ENCODE results near the gene PRCP. TPM values are rescaled to one million over a fixed set of nuclear protein-coding genes. Genes with fewer than 3 reads are reported as not detected.
A peak's percentile ranks its signal among the peaks of the same experiment; 100 is the strongest.

The PRCP gene
- total RNA-seq, 1 experiment from 2014 or later = 51.5 TPM

GRCh38 chr11:82843057-82843795, 57.0 kb downstream of the PRCP start:
- no TSS peak for BruUV-seq (replicated peaks)
- Histone ChIP-seq H3K9me2 (replicated peaks; ENCODE audit: low read length) (no peaks in the 10 kb centered on the region), H3K4me3 (ENCODE audit: low read length) (0 out of 2 replicates have a peak overlapping the region, but pooled peaks have one; percentile 7), H3K27me3 (ENCODE audit: low read length) (no peaks in the 10 kb centered on the region), H2AFZ (ENCODE audit: low read length) (peak overlapping the region; percentile 14; the same call in 1 of the 2 replicates), H3K4me2 (ENCODE audit: low read length) (peak overlapping the region; percentile 67), H3K36me3 (ENCODE audit: low read depth, low read length) (peaks cover 2% of the 10 kb centered on the region; the same call in 1 of the 2 replicates), H3K9me3 (ENCODE audit: low read length) (no peaks in the 10 kb centered on the region), H3K9ac (ENCODE audit: low read length) (no peak overlapping the region), H4K20me1 (ENCODE audit: low read length) (no peaks in the 10 kb centered on the region), H3K27ac (ENCODE audit: low read length) (0 out of 2 replicates have a peak overlapping the region, but pooled peaks have one; percentile 9), H3K79me2 (ENCODE audit: low read length) (no peaks in the 10 kb centered on the region), H3F3A (ENCODE audit: low read length, unreplicated experiment) (no peaks in the 10 kb centered on the region), H3K4me1 (ENCODE audit: insufficient read depth, low read length) (peaks cover 15% of the 10 kb centered on the region)
- intact Hi-C loops (cut with micrococcal nuclease) = loop anchor here (1.0 kb wide), 1 partner anchor 15 kb away; no protein-coding TSS in a partner anchor
- ChIA-PET POLR2A (ENCODE audit: unreplicated experiment) (no interaction called here), CTCF (interaction anchor here (1.0 kb wide), 1 partner anchor 24 kb away, joined by 4 read pairs; no protein-coding TSS in a partner anchor)
- DNase-seq (peak; percentile 82), ATAC-seq (peak; percentile 94)
- no peak for TF ChIP-seq EZH2 (IDR thresholded peaks at IDR 0.05; ENCODE audit: low read length, unreplicated experiment)
- TF ChIP-seq EZH2phosphoT487 (IDR thresholded peaks at IDR 0.05; ENCODE audit: borderline replicate concordance, low read length) = no peak
- TF ChIP-seq CTCF (conservative IDR thresholded peaks at IDR 0.05; ENCODE audit: low read depth, low read length) = no peak

GRCh38 chr11:82842019-82842418, 58.2 kb downstream of the PRCP start:
- no peaks in the 10 kb centered on the region for H3K9me3 ChIP-seq (ENCODE audit: low read length)
- DNase-seq = no peak
- ChIA-PET POLR2A (ENCODE audit: unreplicated experiment) (no interaction called here), CTCF (no interaction called here)
- H3K27ac ChIP-seq (ENCODE audit: low read length) = no peak overlapping the region
- H3K9me2 ChIP-seq (replicated peaks; ENCODE audit: low read length) = no peaks in the 10 kb centered on the region
- TF ChIP-seq EZH2phosphoT487 (IDR thresholded peaks at IDR 0.05; ENCODE audit: borderline replicate concordance, low read length) = no peak
- TF ChIP-seq CTCF (conservative IDR thresholded peaks at IDR 0.05; ENCODE audit: low read depth, low read length) = no peak
- TF ChIP-seq EZH2 (IDR thresholded peaks at IDR 0.05; ENCODE audit: low read length, unreplicated experiment) = no peak
- no peak for ATAC-seq
- H3K4me2 ChIP-seq (ENCODE audit: low read length) = no peak overlapping the region
- BruUV-seq (replicated peaks) = no TSS peak
- no peak overlapping the region for H3K9ac ChIP-seq (ENCODE audit: low read length)
- peaks cover 7% of the 10 kb centered on the region for H3K36me3 ChIP-seq (ENCODE audit: low read depth, low read length)
- no peaks in the 10 kb centered on the region for H4K20me1 ChIP-seq (ENCODE audit: low read length)
- H3K27me3 ChIP-seq (ENCODE audit: low read length) = no peaks in the 10 kb centered on the region
- H2AFZ ChIP-seq (ENCODE audit: low read length) = no peak overlapping the region
- H3F3A ChIP-seq (ENCODE audit: low read length, unreplicated experiment) = no peaks in the 10 kb centered on the region
- H3K4me3 ChIP-seq (ENCODE audit: low read length) = no peak overlapping the region
- no peaks in the 10 kb centered on the region for H3K79me2 ChIP-seq (ENCODE audit: low read length)
- peaks cover 15% of the 10 kb centered on the region for H3K4me1 ChIP-seq (ENCODE audit: insufficient read depth, low read length)
- intact Hi-C loops (cut with micrococcal nuclease) = no loop called here

- H2AFZ ChIP-seq (ENCODE audit: low read length) = no peak overlapping the region
- no peaks in the 10 kb centered on the region for H3F3A ChIP-seq (ENCODE audit: low read length, unreplicated experiment)
- no peak overlapping the region for H3K9ac ChIP-seq (ENCODE audit: low read length)
- ChIA-PET CTCF (interaction anchor here (0.6 kb wide), 1 partner anchor 456 kb away, joined by 3 read pairs; no protein-coding TSS in a partner anchor), POLR2A (ENCODE audit: unreplicated experiment) (no interaction called here)
- no peaks in the 10 kb centered on the region for H3K9me2 ChIP-seq (replicated peaks; ENCODE audit: low read length)
- H3K27me3 ChIP-seq (ENCODE audit: low read length) = no peaks in the 10 kb centered on the region
- H4K20me1 ChIP-seq (ENCODE audit: low read length) = no peaks in the 10 kb centered on the region
- H3K36me3 ChIP-seq (ENCODE audit: low read depth, low read length) = peaks cover 10% of the 10 kb centered on the region
- peaks cover under 1% of the 10 kb centered on the region; the same call in 1 of the 2 replicates for H3K4me1 ChIP-seq (ENCODE audit: insufficient read depth, low read length)
- BruUV-seq (replicated peaks) = no TSS peak
- no peak overlapping the region for H3K27ac ChIP-seq (ENCODE audit: low read length)
- H3K4me2 ChIP-seq (ENCODE audit: low read length) = no peak overlapping the region
- DNase-seq = no peak
- intact Hi-C loops (cut with micrococcal nuclease) = no loop called here
- ATAC-seq = no peak
- no peaks in the 10 kb centered on the region for H3K9me3 ChIP-seq (ENCODE audit: low read length)
- no peaks in the 10 kb centered on the region for H3K79me2 ChIP-seq (ENCODE audit: low read length)
- TF ChIP-seq CTCF (conservative IDR thresholded peaks at IDR 0.05; ENCODE audit: low read depth, low read length) (no peak), EZH2phosphoT487 (IDR thresholded peaks at IDR 0.05; ENCODE audit: borderline replicate concordance, low read length) (no peak), EZH2 (IDR thresholded peaks at IDR 0.05; ENCODE audit: low read length, unreplicated experiment) (no peak)
- H3K4me3 ChIP-seq (ENCODE audit: low read length) = no peak overlapping the region
Measured at GRCh38 chr11:82837650-82838049, 62.6 kb downstream of the PRCP start.

Measured in PC-3 (cell line).